ENCODE results near the gene MFAP4.

- TF ChIP-seq POLR2A (IDR thresholded peaks at IDR 0.05) (no peak), CTCF (IDR thresholded peaks at IDR 0.05 in 8 of 11, conservative IDR thresholded peaks at IDR 0.05 in 3 of 11) (no peak)
These were observed 2.1 kb upstream of the MFAP4 start for GRCh38 chr17:19388791-19389785.

All from spleen (tissue), 7 donors.